H1 (cell line): ENCODE data around the gene FBN3.

ENCODE experiments used
- CHD2 ChIP-seq: IDR thresholded peaks from 2 replicates; pipeline ENCODE4 v1.6.1; 2012; ENCODE audit warnings: low read length, improper control_type of control experiment
- KDM1A ChIP-seq: fragments of 200-600, 300-600 bp; sonication (generic); IDR thresholded peaks from 2 replicates; pipeline ENCODE4 v1.7.1; 2016; ENCODE audit warnings: mild to moderate bottlenecking, low read length, borderline replicate concordance
- POLR2A ChIP-seq, 2 experiments: IDR thresholded peaks; 1 replicate in 1 of 2; 2 replicates in 1 of 2; pipeline ENCODE4 v1.6.1; 2011; ENCODE audit warnings: low read depth in 2 of 2, low read length in 2 of 2, mild to moderate bottlenecking in 2 of 2; ENCODE audit errors: control extremely low read depth in 1 of 2
- SUZ12 ChIP-seq: fragments of 200-600 bp; sonication (generic); IDR thresholded peaks from 2 replicates; pipeline ENCODE4 v1.6.1; 2012; ENCODE audit warnings: mild to moderate bottlenecking, inconsistent platforms, low read length, moderate library complexity, mixed read lengths
- YY1 ChIP-seq: IDR thresholded peaks from 2 replicates; pipeline ENCODE4 v1.6.1; 2011; ENCODE audit warnings: low read depth, mild to moderate bottlenecking, low read length
- TF ChIP-seq, protein P1 (sequence below), 3 experiments: IDR thresholded peaks; 1 replicate in 2 of 3; 2 replicates in 1 of 3; pipeline versions ENCODE4 v1.5.1 to v1.6.1; 2011; ENCODE audit warnings: low read length in 3 of 3, mild to moderate bottlenecking in 3 of 3, inconsistent platforms in 2 of 3, low read depth in 1 of 3, moderate library complexity in 1 of 3; ENCODE audit not compliant: insufficient read depth in 1 of 3; ENCODE audit errors: control extremely low read depth in 1 of 3
- TF ChIP-seq, protein P2 (sequence below): IDR thresholded peaks from 2 replicates; pipeline ENCODE4 v1.6.1; 2011; ENCODE audit warnings: low read length, improper control_type of control experiment

DNA sequence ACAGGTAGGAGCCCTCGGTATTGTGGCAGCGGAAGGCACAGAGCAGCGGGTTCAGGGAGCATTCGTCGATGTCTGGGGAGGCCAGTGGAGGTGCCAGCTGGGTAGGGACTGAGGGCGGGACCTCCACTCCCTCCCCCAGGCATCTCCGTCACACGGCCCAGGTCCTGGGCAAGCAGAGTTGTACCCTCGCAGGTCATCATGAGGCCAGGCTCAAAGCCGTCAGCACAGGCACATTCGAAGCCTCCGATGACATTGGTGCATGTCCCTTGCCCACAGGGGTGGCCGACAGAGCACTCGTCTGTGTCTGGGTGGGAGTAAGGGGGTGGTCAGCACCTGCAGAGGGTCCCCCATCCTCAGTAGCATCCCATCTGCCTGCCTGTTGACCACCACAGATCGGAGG lies 61.5 kb downstream of the FBN3 start:
- TF ChIP-seq, protein P1, sequence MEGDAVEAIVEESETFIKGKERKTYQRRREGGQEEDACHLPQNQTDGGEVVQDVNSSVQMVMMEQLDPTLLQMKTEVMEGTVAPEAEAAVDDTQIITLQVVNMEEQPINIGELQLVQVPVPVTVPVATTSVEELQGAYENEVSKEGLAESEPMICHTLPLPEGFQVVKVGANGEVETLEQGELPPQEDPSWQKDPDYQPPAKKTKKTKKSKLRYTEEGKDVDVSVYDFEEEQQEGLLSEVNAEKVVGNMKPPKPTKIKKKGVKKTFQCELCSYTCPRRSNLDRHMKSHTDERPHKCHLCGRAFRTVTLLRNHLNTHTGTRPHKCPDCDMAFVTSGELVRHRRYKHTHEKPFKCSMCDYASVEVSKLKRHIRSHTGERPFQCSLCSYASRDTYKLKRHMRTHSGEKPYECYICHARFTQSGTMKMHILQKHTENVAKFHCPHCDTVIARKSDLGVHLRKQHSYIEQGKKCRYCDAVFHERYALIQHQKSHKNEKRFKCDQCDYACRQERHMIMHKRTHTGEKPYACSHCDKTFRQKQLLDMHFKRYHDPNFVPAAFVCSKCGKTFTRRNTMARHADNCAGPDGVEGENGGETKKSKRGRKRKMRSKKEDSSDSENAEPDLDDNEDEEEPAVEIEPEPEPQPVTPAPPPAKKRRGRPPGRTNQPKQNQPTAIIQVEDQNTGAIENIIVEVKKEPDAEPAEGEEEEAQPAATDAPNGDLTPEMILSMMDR (IDR thresholded peaks at IDR 0.05; ENCODE audit: control extremely low read depth in 1 of 3, insufficient read depth in 1 of 3, low read depth in 1 of 3, low read length in 3 of 3) = no peak
- no peak for TF ChIP-seq SUZ12
- TF ChIP-seq, protein P2, sequence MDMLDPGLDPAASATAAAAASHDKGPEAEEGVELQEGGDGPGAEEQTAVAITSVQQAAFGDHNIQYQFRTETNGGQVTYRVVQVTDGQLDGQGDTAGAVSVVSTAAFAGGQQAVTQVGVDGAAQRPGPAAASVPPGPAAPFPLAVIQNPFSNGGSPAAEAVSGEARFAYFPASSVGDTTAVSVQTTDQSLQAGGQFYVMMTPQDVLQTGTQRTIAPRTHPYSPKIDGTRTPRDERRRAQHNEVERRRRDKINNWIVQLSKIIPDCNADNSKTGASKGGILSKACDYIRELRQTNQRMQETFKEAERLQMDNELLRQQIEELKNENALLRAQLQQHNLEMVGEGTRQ = no peak
- TF ChIP-seq CHD2 = no peak
- TF ChIP-seq POLR2A (IDR thresholded peaks at IDR 0.05; ENCODE audit: control extremely low read depth in 1 of 2, low read depth in 2 of 2, low read length in 2 of 2) = no peak
- no peak for TF ChIP-seq YY1
- TF ChIP-seq KDM1A = no peak
